GM04504 (cell line): ENCODE data around the gene KRT4.

Experiments
- DNase-seq: peaks from one replicate; pipeline ENCODE4 v3.0.0-alpha.2; 2012; ENCODE audit warnings: low read depth

The KRT4 gene

GRCh38 chr12:52836491-52837412, 22.8 kb upstream of the KRT4 start:
- DNase-seq: no peak

DNA sequence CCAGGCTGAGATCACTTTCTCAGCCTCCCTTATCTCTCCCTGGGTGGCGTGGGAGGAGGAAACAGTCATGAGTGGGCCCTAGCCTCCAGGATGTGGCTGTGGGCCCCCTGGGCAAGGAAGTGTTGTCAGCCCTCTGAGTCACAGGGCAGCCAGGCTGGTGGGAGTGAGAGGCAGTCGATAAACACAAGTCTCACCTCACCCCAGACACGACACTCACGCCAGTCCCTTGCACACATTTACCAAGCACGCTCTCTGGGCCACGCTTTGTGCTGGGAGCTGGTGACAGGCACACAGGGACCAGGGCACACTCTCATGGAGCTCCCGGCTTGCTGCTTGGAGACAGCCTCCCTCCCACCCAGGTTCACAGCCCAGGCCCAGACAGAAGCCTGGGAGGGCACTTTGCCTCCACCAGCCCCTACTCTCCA, 22.1 kb upstream of the KRT4 start:
- DNase-seq: no peak

DNA sequence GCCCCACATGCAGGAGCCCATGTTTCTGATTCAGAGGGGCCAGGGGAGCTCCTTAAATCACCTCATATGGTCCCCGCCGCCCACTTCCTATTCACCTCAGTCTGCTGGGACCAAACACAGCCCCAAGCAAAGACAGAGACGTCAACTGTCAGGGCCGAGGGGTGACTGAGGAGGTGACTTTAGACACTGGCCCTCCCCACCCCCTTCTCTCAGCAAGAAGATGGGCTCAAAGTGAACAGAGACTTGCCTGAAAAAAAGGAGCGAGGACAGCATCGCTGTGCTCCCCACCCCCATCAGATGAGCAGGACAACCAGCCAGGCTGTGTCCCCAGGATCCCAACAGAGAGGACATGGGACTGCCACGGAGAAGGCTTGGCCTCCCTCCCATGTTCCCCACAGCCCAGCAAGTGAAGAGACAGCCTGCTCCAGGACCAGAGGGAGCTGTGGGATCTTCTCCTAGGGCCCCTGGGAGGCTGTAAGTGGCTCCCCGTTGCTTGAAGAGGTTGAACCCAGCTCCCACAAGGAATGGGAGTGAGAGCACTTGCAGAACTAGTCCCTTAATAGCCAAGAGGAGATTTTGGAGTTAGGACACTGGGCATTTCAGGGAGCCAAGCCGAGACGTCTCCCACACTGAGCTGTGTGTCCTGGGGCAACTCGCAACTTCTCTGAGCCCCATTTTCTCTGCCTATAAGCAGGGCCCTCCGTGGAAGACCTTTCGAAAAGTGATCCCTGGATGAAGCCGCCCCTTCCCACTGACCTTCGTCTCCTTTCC, 21.5 kb upstream of the KRT4 start:
- DNase-seq: no peak

GRCh38 chr12:52834727-52835001, 20.7 kb upstream of the KRT4 start:
- DNase-seq: no peak

DNA sequence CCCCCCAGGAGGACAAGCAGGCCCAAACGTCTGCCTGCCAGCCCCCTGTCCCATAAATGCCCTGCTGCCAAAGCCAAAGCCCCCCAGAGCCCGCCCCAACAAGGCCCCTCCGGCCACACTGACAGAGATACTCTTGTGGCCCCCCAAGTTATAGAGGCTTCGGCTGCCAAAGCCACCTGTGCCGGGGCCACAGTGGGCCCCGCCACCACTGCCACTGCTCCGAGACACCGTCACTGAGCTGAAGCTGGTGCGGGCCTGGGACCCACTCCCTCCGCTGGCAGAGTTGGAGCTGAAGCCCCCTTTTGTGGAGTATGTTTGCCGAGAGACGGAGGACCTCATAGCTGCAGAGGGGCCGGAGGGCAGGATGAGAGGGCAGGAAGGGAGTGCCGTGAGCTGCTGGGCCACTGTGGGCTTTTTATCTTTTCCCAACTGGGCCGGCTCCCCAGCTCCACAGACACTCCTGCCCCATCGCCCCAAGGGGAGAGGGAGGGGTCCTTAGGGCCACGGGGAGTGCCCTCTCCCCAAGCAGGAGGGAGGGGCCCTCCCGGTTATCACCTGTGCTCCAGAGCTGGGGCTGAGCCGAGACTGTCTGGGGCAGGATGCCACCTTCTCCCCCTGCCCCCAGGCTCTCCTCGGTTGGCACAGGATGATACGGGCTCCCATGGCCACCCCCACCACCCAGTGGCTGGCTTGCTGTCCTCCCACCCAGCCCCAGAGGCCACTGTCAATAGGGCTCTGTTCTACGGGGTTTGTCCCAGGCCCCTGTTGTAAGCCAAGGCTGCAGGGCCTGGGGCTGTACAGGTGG, 20.2 kb upstream of the KRT4 start, which contains the start of gene KRT79:
Gene KRT79 (minus strand): TSS at position 390 of the 805 bp plus-strand sequence. CDS start 51 bp downstream, at position 339.
- DNase-seq: no peak

GRCh38 chr12:52832985-52833905, 19.3 kb upstream of the KRT4 start:
- DNase-seq: no peak

GRCh38 chr12:52832451-52832850, 18.5 kb upstream of the KRT4 start:
- no peak for DNase-seq

- no peak for DNase-seq
These were observed 17.3 kb upstream of the KRT4 start for GRCh38 chr12:52831251-52831650.

DNA sequence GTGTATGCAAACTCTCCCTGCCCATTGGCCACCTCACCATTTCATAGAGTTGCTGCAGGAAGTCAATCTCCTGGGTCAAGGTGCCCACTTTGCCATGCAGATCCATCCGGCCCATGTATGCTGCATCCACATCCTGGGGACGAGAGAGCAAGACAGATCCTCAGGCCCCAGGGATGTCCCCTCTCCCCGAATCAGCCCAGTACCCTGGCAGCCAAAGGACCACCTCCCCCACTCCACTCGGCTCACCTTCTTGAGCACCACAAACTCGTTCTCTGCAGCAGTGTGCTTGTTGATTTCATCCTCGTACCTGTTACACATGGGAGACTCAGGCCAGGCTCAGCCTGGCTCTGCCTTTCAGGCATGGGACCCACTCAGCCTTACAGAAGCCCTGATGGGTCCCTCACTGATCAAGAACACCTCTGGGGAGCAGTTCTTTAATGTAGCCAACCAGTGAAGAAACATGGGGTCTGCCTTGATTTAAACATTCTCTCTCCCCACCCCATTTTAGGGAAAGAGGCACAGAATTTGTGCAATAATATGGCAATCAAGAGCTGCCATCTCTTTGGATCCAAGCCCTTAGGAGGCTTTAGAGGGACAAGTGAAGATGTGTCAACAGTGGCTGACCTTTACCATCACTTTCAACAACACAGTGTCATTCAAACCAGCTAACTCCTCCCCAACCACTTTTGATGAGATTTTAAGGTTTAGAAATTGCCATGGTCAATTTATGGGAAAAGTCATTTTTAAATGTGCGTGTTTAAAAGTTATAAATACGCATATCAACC, 16.3 kb upstream of the KRT4 start:
- no peak for DNase-seq

GRCh38 chr12:52828591-52829021, 14.7 kb upstream of the KRT4 start:
- no peak for DNase-seq

DNA sequence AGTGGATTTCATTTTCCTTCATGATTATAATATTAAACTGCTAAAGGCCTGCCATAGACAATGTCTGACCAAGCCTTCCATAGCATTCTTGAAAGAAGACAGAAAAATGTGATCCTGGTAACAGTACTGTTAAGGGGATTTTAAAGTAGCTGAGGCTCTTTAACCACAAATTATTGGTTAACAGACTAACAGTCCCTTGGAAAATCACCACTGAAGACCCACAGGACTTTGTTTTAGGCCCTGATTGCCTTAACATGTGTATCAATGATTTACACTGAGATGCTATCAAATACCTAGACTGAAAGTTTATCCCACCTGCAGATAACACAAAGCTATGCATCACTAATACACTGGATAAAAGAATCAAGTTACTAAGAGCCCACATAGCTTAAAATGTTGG, 14.2 kb upstream of the KRT4 start:
- DNase-seq: no peak

- DNase-seq: no peak
These were observed 13.7 kb upstream of the KRT4 start for GRCh38 chr12:52827499-52828090.

- DNase-seq: no peak
These were observed 12.9 kb upstream of the KRT4 start for GRCh38 chr12:52826611-52827498.

- no peak for DNase-seq
These were observed 12.0 kb upstream of the KRT4 start for GRCh38 chr12:52825961-52826360.

DNA sequence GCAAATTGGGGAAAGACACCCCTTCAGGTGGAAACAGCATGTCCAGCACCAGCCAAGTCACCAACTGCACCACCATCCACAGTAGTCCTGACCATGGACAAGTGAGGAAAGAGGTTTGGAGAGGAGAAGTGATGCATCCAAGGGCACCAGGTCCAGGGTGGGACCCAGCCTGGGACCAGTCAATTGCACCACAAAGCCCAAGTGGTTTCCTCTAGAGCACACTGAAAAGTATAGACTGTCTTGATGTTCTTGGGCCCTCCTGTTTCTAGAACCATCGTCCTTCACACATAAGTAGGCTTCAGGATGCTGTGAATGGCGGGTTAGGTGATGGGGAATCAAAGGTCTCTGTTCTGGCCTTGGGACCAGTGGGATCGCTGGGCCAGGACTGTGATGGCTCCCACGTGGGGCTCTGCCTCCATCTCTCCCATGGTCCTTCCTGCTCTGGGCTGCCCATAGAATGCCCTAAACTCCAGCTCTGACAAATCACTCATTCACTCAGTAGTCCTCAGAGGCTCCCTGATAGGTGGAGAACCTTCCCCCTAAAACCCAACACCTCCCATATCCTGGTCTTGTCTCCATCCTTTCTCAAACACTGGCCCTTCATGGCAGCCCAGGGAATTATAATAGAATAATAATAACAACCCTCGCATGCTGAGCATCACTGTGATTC, 11.0 kb upstream of the KRT4 start:
- no peak for DNase-seq

GRCh38 chr12:52823761-52824450, 10.0 kb upstream of the KRT4 start:
- no peak for DNase-seq

GRCh38 chr12:52822771-52823510, 9.0 kb upstream of the KRT4 start:
- no peak for DNase-seq
